GM12878 (cell line): ENCODE measurements around the gene CKMT2. TPM values are rescaled to one million over a fixed set of nuclear protein-coding genes. Genes with fewer than 3 reads are reported as not detected.

ENCODE experiments used
- ATAC-seq: fragments of 200-7000 bp; cut with Tn5 transposase; 3 replicates; pipeline ENCODE4 v1.9.1; 2020; ENCODE audit warnings: mild to moderate bottlenecking, moderate library complexity
- BruUV-seq: library from RNA; stranded (reverse); fragments of 400-500 nt; replicated peaks from 2 replicates; lab custom pipeline; 2021; lab: Mats Ljungman, UMichigan
- CTCF ChIA-PET: fragments of 300-600 bp; sonication (Branson Sonifier 250); formaldehyde crosslinking; extraction: SDS; loops from one replicate; lab custom pipeline; 2021; ENCODE audit warnings: inconsistent platforms; lab: Yijun Ruan, JAX
- POLR2A ChIA-PET: fragments of 350-600 bp; formaldehyde crosslinking; extraction: SDS; loops from one replicate; lab custom pipeline; 2021; ENCODE audit warnings: inconsistent platforms; lab: Charles Lee
- RAD21 ChIA-PET: fragments of 300-600 bp; sonication (Branson Sonifier 250); formaldehyde crosslinking; loops from one replicate; lab custom pipeline; 2023; ENCODE audit warnings: antibody characterized with exemption; ENCODE audit not compliant: unreplicated experiment; lab: Charles Lee
- SMC1A ChIA-PET: fragments of 300-600 bp; sonication (Branson Sonifier 250); formaldehyde crosslinking; loops from one replicate; lab custom pipeline; 2023; ENCODE audit not compliant: unreplicated experiment, uncharacterized antibody; lab: Charles Lee
- DNase-seq: peaks from one replicate; pipeline ENCODE4 v3.0.0-alpha.2; 2011; ENCODE audit warnings: low read depth, low spot score
- FAIRE-seq: peaks from 3 replicates; lab custom pipeline; 2011; peaks lifted over from hg19 to GRCh38; lab: Jason Lieb, UNC
- H2AFZ ChIP-seq: 2 replicates; pipeline ENCODE4 v1.6.0; 2011; ENCODE audit warnings: low read depth, low read length, control low read depth; ENCODE audit not compliant: control insufficient read depth
- H3K27ac ChIP-seq: 2 replicates; pipeline ENCODE4 v1.5.1; 2011; ENCODE audit warnings: control low read depth; ENCODE audit not compliant: control insufficient read depth, insufficient read depth
- H3K27me3 ChIP-seq, 2 experiments: replicated peaks in 1 of 2; 2 replicates each; pipeline versions ENCODE4 v1.6.0 to v1.6.1; 2011; ENCODE audit warnings: low read length in 1 of 2; ENCODE audit not compliant: control insufficient read depth in 2 of 2, insufficient read depth in 2 of 2
- H3K36me3 ChIP-seq, 2 experiments: 2 replicates each; pipeline ENCODE4 v1.5.1; 2011; ENCODE audit warnings: low read length in 1 of 2; ENCODE audit not compliant: control insufficient read depth in 2 of 2, insufficient read depth in 2 of 2
- H3K4me1 ChIP-seq: 2 replicates; pipeline ENCODE4 v1.6.1; 2011; ENCODE audit warnings: mild to moderate bottlenecking, low read length, moderate library complexity, mixed read lengths; ENCODE audit not compliant: control insufficient read depth, insufficient read depth
- H3K4me2 ChIP-seq: 2 replicates; pipeline ENCODE4 v1.6.0; 2011; ENCODE audit warnings: control low read depth; ENCODE audit not compliant: control insufficient read depth, insufficient read depth
- H3K4me3 ChIP-seq: fragments of 200-600 bp; sonication (generic); 2 replicates; pipeline ENCODE4 v1.5.1; 2016
- H3K79me2 ChIP-seq: 2 replicates; pipeline ENCODE4 v1.6.0; 2011; ENCODE audit warnings: low read length; ENCODE audit not compliant: control insufficient read depth, insufficient read depth
- H3K9ac ChIP-seq: 2 replicates; pipeline ENCODE4 v1.8.0; 2011; ENCODE audit warnings: low read length, control low read depth, mixed read lengths; ENCODE audit not compliant: control insufficient read depth, insufficient read depth
- H3K9me3 ChIP-seq: replicated peaks from 3 replicates; pipeline ENCODE4 v1.5.1; 2011; ENCODE audit warnings: mild to moderate bottlenecking, low read length; ENCODE audit not compliant: control insufficient read depth, insufficient read depth
- H4K20me1 ChIP-seq: 2 replicates; pipeline ENCODE4 v1.6.0; 2011; ENCODE audit not compliant: control insufficient read depth, insufficient read depth
- CHD1 ChIP-seq: IDR thresholded peaks from 2 replicates; pipeline ENCODE4 v1.6.1; 2012; ENCODE audit warnings: low read depth, low read length, improper control_type of control experiment
- FOXK2 ChIP-seq: fragments of 450-650 bp; IDR thresholded peaks from 2 replicates; pipeline ENCODE4 v1.6.1; 2017; ENCODE audit warnings: mild to moderate bottlenecking, moderate library complexity
- IRF3 ChIP-seq: fragments of 450-650 bp; IDR thresholded peaks from 2 replicates; pipeline ENCODE4 v1.6.1; 2014; ENCODE audit warnings: mild to moderate bottlenecking
- IRF5 ChIP-seq: fragments of 450-650 bp; IDR thresholded peaks from 2 replicates; pipeline ENCODE4 v1.6.1; 2017; ENCODE audit warnings: borderline replicate concordance
- JUNB ChIP-seq: IDR thresholded peaks from 2 replicates; pipeline ENCODE4 v1.6.1; 2016; ENCODE audit warnings: antibody characterized with exemption, mild to moderate bottlenecking
- MYC ChIP-seq: IDR thresholded peaks from 2 replicates; pipeline ENCODE4 v1.6.1; 2011; ENCODE audit warnings: mild to moderate bottlenecking, low read length, moderate library complexity, inconsistent platforms; ENCODE audit not compliant: insufficient read depth, insufficient replicate concordance, insufficient read length, severe bottlenecking
- POLR2A ChIP-seq: IDR thresholded peaks from 2 replicates; pipeline ENCODE4 v1.6.1; 2011; ENCODE audit warnings: low read depth, mild to moderate bottlenecking, low read length
- POU2F2 ChIP-seq: IDR thresholded peaks from 3 replicates; pipeline ENCODE4 v1.6.1; 2011; ENCODE audit warnings: low read depth, mild to moderate bottlenecking, low read length, borderline replicate concordance
- SUPT20H ChIP-seq: IDR thresholded peaks from 2 replicates; pipeline ENCODE4 v1.6.1; 2011; ENCODE audit warnings: low read depth, mild to moderate bottlenecking, low read length, moderate library complexity, borderline replicate concordance; ENCODE audit not compliant: control insufficient read depth
- WGBS: methylation state at CpG from one replicate; pipeline ENCODE4 v1.1.6; 2016; ENCODE audit warnings: low lambda C conversion rate; ENCODE audit not compliant: insufficient replicate concordance, insufficient coverage; ENCODE audit errors: missing lambda C conversion rate; 5-methylcytosine and 5-hydroxymethylcytosine counted together
- in situ Hi-C: fragments of 300-500 bp; cut with MboI; formaldehyde crosslinking; loops from 9 replicates; pipeline ENCODE4 v1.14.3; 2018; ENCODE audit warnings: mixed read lengths
- intact Hi-C: fragments of 100-400 bp; cut with micrococcal nuclease; formaldehyde crosslinking; loops from one replicate; pipeline ENCODE4 v1.14.2; 2022; ENCODE audit not compliant: unreplicated experiment
- polyA plus RNA-seq, 11 experiments: library from polyadenylated mRNA; depleted of rRNA in 4 of 11; unstranded in 6 of 11; stranded (reverse) in 5 of 11; fragments of >200 nt; fragmentation: Nextera tagmentation in 4 of 11; fragmentation: Illumina TruSeq in 1 of 11; extraction: Ambion mirVana in 4 of 11; extraction: Trizol in 1 of 11; gene quantifications; 1 replicate in 1 of 11; 2 replicates in 10 of 11; pipeline versions ENCODE4 v1.2.1 to v1.2.3, GENCODE V29; 2011 to 2016; ENCODE audit warnings: inconsistent platforms in 2 of 11, missing spikeins in 2 of 11, low read depth in 1 of 11
- total RNA-seq, 4 experiments: library from RNA; depleted of rRNA in 3 of 4; stranded (reverse); fragments of >200 nt in 3 of 4; fragmentation: Illumina TruSeq in 1 of 4; extraction: Trizol in 1 of 4; gene quantifications; 2 replicates each; pipeline versions ENCODE4 v1.2.1 to v1.2.3, GENCODE V29; 2013 to 2021

Gene CKMT2
- total and polyA plus RNA-seq, 10 of the 15 experiments (the other 5 are each of a cell fraction or from before 2014, with no cell fraction given), result 0.70 to 1.2 TPM; not detected in 8

- TF ChIP-seq IRF5, result no peak
- TF ChIP-seq, all 136 proteins: peak for 0
Observed at GRCh38 chr5:81202655-81203054, 30.5 kb upstream of the CKMT2 start (continued).

GRCh38 chr5:81203729-81204128 is 29.4 kb upstream of the CKMT2 start:
- H2AFZ ChIP-seq, result no peak overlapping the region
- POLR2A ChIA-PET, result no interaction called here
- H4K20me1 ChIP-seq, result no peaks in the 10 kb centered on the region
- CTCF ChIA-PET, result interaction anchor here (0.7 to 1.3 kb wide), 5 partner anchors 8 to 648 kb away, joined by 3 to 6 read pairs (median 3); no protein-coding TSS in a partner anchor
- no TSS peak for BruUV-seq
- ATAC-seq (no peak), DNase-seq (no peak), FAIRE-seq (no peak)
- WGBS, result 50% methylated on average over 3 of the region's 3 CpGs
- no peak overlapping the region for H3K4me3 ChIP-seq
- RAD21 ChIA-PET, result no interaction called here
- H3K27ac ChIP-seq, result no peak overlapping the region
- H3K4me1 ChIP-seq, result no peaks in the 10 kb centered on the region
- no peaks in the 10 kb centered on the region; a peak in 1 of 4 replicates for H3K27me3 ChIP-seq
- SMC1A ChIA-PET, result interaction anchor here (1.1 kb wide), 1 partner anchor 8 kb away, joined by 5 read pairs; no protein-coding TSS in a partner anchor
- no peaks in the 10 kb centered on the region for H3K36me3 ChIP-seq
- TF ChIP-seq MYC, result no peak
- TF ChIP-seq SUPT20H, result no peak
- TF ChIP-seq FOXK2, result no peak
- no peak for TF ChIP-seq POU2F2
- no peak for TF ChIP-seq JUNB
- TF ChIP-seq POLR2A, result no peak
- no peak for TF ChIP-seq IRF3
- TF ChIP-seq CHD1, result no peak
- intact Hi-C loops, result no loop called here
- H3K4me2 ChIP-seq, result no peak overlapping the region
- no peaks in the 10 kb centered on the region for H3K9me3 ChIP-seq
- in situ Hi-C loops, result no loop called here
- H3K9ac ChIP-seq, result no peak overlapping the region
- H3K79me2 ChIP-seq, result no peaks in the 10 kb centered on the region
